ENCODE measurements around the gene CRACDL.
"Not testable (repeated sequence)": the region's sequence is repeated elsewhere in the genome, so short reads cannot be mapped to it uniquely, and the experiment has no call there.

The CRACDL gene

GRCh38 chr2:98903767-98904485 lies 32.1 kb downstream of the CRACDL start:
- no peak for DNase-seq

- no peak for DNase-seq
These were observed 33.0 kb downstream of the CRACDL start for GRCh38 chr2:98903064-98903355.

GRCh38 chr2:98902209-98903063 lies 33.6 kb downstream of the CRACDL start:
- no peak for DNase-seq

DNA sequence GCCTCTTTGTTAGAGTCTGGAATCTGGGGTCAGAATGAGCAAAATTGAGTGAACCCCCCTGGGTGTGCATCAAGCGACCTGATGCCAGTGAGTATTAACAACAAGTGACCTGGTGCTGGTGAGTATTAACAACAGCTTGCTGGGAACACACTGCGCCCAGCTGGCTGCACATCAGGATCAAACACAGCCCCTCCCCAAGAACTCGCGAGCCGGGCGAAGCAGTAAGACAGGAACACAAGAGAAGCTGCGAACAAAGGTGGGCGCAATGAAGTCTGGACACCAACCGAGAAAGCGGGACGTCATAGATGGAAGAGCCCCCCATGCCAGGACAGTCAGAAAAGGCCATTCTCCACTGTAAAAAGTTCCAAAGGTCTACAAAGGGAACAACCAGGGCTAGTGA lies 34.3 kb downstream of the CRACDL start:
- no peak for DNase-seq

GRCh38 chr2:98901291-98901690 lies 34.7 kb downstream of the CRACDL start:
- no peak for DNase-seq

DNA sequence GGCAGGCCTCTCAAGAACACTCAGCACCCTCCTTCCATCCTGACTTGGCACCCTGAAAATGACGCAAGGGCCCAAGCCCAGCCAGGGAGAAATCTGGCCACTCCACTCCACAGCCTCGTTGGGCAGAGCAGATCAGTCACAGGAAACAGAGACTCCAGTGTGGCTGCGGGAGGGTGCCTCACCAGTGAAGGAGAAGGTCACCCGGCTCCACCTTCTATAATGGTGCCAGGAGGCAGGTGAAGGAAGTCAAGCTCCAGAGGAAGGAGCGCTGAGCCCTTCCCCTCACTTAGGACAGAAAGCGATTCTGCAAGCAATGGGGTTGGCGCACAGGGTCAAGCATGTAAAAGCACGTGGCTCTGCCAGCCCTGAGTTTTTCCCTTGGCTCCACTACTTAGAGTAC lies 35.3 kb downstream of the CRACDL start:
- no peak for DNase-seq

DNA sequence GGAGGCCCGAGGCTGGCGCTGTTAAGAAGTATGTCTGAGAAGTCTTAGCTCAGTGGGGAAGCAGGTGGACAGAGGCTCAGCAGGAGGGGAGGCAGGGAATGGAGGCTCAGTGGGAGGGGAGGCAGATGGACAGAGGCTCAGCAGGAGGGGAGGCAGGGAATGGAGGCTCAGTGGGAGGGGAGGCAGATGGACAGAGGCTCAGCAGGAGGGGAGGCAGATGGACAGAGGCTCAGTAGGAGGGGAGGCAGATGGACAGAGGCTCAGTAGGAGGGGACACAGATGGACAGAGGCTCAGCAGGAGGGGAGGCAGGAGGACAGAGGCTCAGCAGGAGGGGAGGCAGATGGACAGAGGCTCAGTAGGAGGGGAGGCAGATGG lies 36.3 kb downstream of the CRACDL start:
- not testable (repeated sequence) for DNase-seq

DNA sequence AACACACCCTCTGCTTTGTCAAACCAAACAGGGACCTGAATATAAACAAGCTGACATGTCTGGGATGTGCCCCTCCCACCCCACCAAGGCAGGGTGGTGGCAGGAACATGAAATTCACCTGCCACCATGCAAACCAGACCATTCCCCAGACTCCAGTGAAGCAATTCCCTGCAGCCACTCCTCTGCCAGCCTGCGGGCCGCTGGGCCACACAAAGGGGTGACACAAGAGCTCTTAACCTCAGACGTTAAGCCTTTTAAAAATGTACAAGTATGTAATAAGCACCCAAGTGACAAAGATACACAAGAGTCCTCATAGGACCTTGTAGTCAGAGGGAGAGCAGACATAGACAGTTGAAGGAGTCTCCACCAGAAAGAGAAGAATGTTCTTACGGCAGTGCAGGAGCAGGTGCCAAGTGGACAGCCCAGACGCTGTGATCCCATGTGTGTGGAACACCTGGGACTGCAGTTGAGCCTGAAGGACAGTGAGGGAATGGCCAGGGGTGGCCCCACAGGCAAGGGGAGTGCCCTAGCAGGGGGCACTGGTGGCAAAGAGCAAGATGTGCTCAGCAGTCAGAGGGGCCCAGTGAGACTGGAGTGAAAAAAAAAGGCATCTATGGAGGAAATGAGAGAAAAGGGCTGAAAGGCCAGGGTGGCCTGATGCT lies 36.9 kb downstream of the CRACDL start:
- DNase-seq = no peak

DNA sequence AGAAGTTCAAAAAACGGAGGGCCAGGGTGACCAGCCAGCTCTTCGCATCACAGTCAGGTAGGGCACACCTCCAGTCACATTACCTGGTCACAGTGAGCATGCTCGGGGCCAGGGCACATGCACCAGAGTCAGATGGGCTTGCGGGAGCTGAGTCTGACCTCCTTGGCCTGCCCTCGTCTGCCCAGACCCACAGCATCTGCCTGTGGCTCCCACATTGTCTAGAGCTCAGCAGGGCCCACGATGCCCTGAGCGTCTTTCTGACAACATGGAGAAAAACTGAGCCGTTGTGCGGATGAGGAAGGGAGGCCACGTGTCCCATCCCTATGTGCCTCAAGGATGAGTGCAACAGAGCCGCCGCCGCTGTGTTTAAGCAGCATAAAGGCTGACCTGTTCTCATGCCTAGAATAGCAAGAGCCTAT lies 37.6 kb downstream of the CRACDL start:
- DNase-seq = no peak

DNA sequence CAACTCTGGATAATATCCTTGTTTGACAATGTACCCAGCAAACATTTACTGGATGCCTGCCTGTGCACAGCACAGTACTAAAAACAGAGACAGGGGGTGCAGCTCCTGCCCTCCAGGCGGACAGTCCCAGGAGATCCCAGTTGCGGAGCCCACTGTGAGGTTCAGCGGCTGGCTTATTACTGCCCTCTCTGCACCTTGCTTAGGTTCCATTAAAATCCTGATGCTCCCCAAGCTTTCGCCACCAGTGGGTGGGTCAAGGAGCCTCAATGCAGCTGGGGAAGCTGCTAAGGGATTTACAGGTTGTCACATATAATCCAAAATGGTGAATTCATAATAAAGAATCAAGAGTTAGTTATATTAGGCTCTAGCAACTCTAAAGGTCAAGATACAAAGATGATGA lies 38.3 kb downstream of the CRACDL start:
- no peak for DNase-seq

DNA sequence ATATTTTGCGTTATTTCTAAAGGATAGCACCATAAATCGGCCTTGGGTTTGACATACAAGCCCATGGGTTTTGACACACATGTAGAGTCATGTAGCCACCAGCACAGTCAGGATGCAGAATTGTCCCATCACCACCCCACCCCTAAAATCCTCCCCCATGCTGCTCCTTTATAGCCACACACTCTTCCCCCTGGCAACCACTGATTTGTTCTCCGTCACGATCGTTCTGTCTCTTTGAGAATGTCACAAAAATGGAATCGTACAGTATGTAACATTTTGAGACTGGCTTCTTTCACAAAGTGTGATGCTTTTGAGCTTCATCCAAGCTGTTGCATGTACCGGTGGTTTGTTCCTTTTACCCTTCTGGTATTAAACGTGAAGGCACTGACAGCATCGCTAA lies 39.1 kb downstream of the CRACDL start:
- no peak for DNase-seq

DNA sequence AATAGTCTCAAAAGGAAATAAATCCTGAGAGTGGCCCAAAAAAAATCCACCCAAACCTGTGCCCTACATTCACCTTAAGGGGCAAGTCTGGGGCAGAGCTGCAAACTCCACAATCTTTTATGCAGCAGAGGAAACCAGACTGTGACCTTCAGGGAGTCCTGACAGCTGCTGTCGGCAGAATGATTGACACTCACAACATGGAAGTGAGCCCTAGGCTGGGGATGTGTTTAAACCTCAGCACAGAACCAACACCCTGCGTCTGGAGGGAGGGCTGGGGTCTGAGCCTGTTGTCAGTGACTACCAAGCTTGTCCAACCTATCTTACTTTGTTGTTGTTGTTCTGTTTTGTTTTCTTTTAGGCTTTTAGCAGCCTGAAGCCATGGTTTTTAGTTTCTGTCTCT lies 39.6 kb downstream of the CRACDL start:
- DNase-seq = no peak

DNA sequence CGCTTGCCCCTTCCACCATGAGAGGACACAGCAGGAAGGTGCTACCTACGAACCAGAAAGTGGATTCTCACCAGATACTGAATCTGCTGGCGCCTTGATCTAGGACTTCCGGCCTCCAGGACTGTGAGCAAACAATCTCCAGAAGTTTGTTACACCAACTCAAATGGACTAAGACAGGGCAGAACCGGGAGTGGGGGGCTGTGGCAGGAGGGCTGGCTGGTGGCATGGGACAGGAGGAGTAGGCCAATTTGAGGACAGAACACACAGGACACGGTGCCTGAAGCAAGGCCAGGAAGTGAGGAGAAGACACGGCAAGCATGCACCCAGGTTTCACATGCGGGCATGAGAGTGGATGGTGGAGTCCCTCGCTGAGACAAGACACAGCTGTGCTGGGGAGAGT lies 40.1 kb downstream of the CRACDL start:
- no peak for DNase-seq

- no peak for DNase-seq
These were observed 40.8 kb downstream of the CRACDL start for GRCh38 chr2:98895221-98895620.

GRCh38 chr2:98894331-98895000 lies 41.6 kb downstream of the CRACDL start:
- DNase-seq = no peak

- DNase-seq = no peak
These were observed 42.1 kb downstream of the CRACDL start for GRCh38 chr2:98893911-98894321.

DNA sequence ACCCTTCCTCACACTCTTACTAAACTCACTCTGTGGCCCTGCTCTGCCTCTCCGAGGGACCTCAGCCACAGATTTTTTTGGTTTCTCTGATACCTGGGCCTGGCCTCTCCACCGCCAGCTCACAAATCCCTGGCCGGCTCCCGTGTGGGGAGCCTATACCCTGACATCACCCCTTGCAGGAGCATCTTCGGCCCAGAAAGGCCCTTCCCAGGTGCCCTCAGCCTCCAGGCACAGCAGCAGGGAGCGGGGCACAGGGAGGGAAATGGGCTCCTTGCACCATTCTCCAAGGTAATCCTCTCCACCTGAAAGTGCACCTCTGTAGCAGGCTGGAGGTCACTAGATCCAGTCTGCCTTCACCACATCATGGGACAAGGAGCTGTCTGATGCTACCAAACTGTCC lies 43.2 kb downstream of the CRACDL start:
- no peak for DNase-seq

GRCh38 chr2:98891591-98891990 lies 44.4 kb downstream of the CRACDL start:
- no peak for DNase-seq

GRCh38 chr2:98886066-98886554 lies 49.9 kb downstream of the CRACDL start:
- no peak for DNase-seq

DNA sequence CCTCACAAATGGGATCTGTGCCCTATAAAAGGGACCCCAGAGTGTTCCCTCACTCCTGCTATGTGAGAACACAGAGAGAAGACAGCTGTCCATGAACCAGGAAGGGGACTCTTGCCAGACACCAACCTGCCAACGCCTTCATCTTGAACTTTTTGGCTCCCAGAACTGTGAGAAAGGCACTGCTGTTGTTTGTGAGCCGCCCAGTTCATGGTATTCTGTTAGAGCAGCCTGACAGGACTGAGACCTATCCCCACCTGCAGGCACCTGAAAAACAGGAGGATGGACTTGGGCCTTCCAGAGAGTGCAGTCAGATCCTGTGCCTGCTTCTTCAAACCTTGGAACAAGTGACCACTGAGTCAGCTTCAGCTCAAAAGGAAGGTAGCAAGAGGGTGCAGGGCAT lies 51.4 kb downstream of the CRACDL start:
- DNase-seq = no peak

DNA sequence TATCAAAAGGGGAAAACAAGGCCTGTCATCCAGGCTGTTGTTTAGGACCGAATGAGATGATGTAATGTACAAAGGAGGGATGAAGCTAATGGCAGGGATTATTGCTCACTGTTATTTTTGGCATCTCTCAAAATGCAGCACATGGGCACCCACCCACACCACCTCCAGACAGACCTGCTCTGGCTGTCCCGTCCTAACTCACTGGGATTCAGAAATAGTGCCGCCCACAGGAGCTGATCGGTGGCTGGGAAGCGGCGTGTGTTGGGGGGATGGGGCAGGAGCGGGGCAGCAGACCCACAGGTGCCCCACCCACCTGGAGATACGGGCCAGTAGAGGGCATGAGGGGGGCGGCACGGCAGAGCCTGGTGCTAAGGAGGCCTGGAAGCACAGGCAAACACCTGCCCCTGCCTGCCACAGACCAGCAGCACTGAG lies 52.2 kb downstream of the CRACDL start:
- DNase-seq = no peak

GRCh38 chr2:98882971-98883779 lies 52.9 kb downstream of the CRACDL start:
- no peak for DNase-seq
